Sigmoid colon (tissue), 7 donors: ENCODE results near the gene ZNF445. TPM values are rescaled to one million over a fixed set of nuclear protein-coding genes. Genes with fewer than 3 reads are reported as not detected.
"Not testable (repeated sequence)": the region's sequence is repeated elsewhere in the genome, so short reads cannot be mapped to it uniquely, and the experiment has no call there.

Experiments
- DNase-seq: peaks from one replicate; pipeline ENCODE4 v3.0.0-alpha.2; 2019
- H3K27ac ChIP-seq, 4 donors: fragments of 200-600 bp; sonication (generic); one replicate each; pipeline ENCODE4 v1.5.1; 2016 to 2019; ENCODE audit warnings: mild to moderate bottlenecking in 1 of 4
- H3K27me3 ChIP-seq, 3 donors: fragments of 200-600 bp; sonication (generic); one replicate each; pipeline ENCODE4 v1.5.1; 2019; ENCODE audit warnings: mild to moderate bottlenecking in 1 of 3
- H3K36me3 ChIP-seq, 4 donors: fragments of 200-600 bp; sonication (generic); one replicate each; pipeline ENCODE4 v1.5.1; 2016 to 2019
- H3K4me1 ChIP-seq, 4 donors: fragments of 200-600 bp; sonication (generic); one replicate each; pipeline ENCODE4 v1.5.1; 2017 to 2019
- H3K4me3 ChIP-seq, 4 donors: fragments of 200-600 bp; sonication (generic); one replicate each; pipeline ENCODE4 v1.5.1; 2017 to 2019; ENCODE audit warnings: mild to moderate bottlenecking in 2 of 4, moderate library complexity in 1 of 4
- H3K9me3 ChIP-seq, 4 donors: fragments of 200-600 bp in 3 of 4; sonication (generic) in 3 of 4; one replicate each; pipeline versions ENCODE4 v1.5.1 to v1.6.1; 2013 to 2019
- EP300 ChIP-seq, 4 donors: sonication (generic); formaldehyde crosslinking; IDR thresholded peaks; one replicate each; pipeline ENCODE4 v1.6.1; 2017; ENCODE audit warnings: antibody characterized with exemption in 4 of 4
- POLR2A ChIP-seq, 2 donors: fragments of 450-650 bp; IDR thresholded peaks; one replicate each; pipeline ENCODE4 v1.6.1; 2016; ENCODE audit warnings: antibody characterized with exemption in 2 of 2, mild to moderate bottlenecking in 2 of 2, moderate library complexity in 2 of 2
- POLR2AphosphoS5 ChIP-seq, 4 donors: sonication (generic); formaldehyde crosslinking; IDR thresholded peaks; one replicate each; pipeline ENCODE4 v1.6.1; 2017; ENCODE audit warnings: antibody characterized with exemption in 4 of 4
- WGBS, 2 donors: extraction: QIAGEN DNeasy Blood & Tissue Kit; methylation state at CpG; one replicate each; pipeline ENCODE4 v1.1.7; 2013; 5-methylcytosine and 5-hydroxymethylcytosine counted together
- intact Hi-C: fragments of 100-400 bp; cut with DNase I; formaldehyde crosslinking; loops from one replicate; pipeline ENCODE4 v1.15.1; 2023
- polyA plus RNA-seq, 3 donors: library from polyadenylated mRNA; stranded (reverse); fragments of 200-250 nt; gene quantifications; one replicate each; pipeline ENCODE4 v1.2.3, GENCODE V29; 2013
- total RNA-seq, 4 donors: library from RNA; depleted of rRNA; stranded (reverse); fragments of >200 nt; gene quantifications; one replicate each; pipeline ENCODE4 v1.1.0, GENCODE V29; 2016
- TF ChIP-seq, protein P1 (sequence below), 4 experiments: fragments of 450-650 bp in 3 of 4; fragments of 200-600 bp in 1 of 4; IDR thresholded peaks; one replicate each; pipeline ENCODE4 v1.5.1; 2016 to 2019; ENCODE audit warnings: antibody characterized with exemption in 4 of 4, mild to moderate bottlenecking in 3 of 4, moderate library complexity in 2 of 4
- donor health status: healthy with polysubstance abuse.
- donor health status: Bipolar disorder and iron deficiency.
- donor health status: healthy.

The ZNF445 gene
- total and polyA plus RNA-seq, 7 donors = 1.2 to 13.3 (median 7.1) TPM

DNA sequence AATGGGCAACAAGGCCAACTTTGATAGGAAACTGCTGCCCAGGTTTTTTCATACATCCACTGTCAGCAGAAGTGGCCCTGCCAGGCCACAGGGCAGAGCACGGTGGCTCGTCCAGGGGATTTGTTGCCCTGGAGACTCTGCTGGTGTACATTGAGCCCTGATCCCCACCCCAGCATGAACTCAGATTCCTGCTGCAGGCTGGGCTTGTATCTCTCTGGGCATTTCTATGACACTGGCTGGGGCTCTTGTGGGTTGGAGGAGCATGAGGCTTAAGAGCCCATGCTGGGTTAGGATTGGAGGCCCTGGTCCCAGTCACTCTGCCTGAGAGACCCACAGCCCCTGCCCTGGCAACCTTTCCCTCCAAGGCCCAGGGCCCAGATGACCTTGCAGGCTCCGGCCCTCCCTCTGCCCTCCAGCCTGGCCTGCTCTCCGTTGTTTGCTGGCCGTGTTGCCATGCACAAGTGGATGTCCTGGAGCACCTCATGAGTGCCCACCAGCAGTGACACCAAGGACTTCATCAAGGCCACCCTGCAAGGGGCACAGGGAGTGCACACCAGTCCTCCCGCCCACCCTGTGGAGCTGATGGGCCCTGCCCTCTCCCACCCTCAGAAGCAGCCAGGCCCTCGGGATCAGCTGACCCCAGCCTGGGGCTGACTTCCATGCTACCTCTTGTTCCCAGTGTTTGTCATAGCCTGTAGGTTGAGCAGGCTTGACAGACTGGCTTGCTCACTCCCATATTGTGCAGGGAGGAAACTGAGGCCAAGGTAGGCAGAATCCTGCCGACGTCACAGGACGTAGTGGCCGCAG is 58.2 kb downstream of the ZNF445 start:
- TF ChIP-seq EP300 (IDR thresholded peaks at IDR 0.05) (no peak), POLR2AphosphoS5 (IDR thresholded peaks at IDR 0.05) (no peak)
- intact Hi-C loops = no loop called here
- H3K36me3 ChIP-seq = no peaks in the 10 kb centered on the region
- no peaks in the 10 kb centered on the region for H3K4me1 ChIP-seq
- H3K4me3 ChIP-seq = no peak overlapping the region
- H3K27ac ChIP-seq = no peak overlapping the region
- H3K27me3 ChIP-seq = no peaks in the 10 kb centered on the region
- no peak for DNase-seq
- 78 to 86% methylated on average over 11 of the region's 11 CpGs for WGBS, 2 donors
- H3K9me3 ChIP-seq = no peaks in the 10 kb centered on the region

DNA sequence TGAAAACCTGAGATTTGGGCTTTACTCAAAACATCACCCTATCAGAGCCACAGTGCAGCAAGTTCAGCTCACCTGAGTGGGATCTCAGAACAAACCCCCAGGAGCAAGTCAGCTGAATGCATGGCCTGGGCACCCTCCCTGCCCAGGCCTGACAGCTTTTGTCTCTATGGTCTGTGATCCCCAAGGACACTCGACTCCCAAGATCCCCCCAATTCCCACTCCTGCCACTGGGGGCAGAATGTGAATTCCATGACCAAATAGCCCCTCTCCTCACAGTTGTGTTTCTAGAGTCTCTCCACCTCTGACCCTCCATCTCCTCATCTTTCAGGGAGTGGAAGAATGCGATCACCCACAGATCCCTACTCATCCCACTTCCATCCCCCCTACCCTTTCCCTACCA is 58.9 kb downstream of the ZNF445 start:
- no peak for DNase-seq
- WGBS, 2 donors = 79 to 88% methylated on average over 2 of the region's 2 CpGs
- intact Hi-C loops = no loop called here

DNA sequence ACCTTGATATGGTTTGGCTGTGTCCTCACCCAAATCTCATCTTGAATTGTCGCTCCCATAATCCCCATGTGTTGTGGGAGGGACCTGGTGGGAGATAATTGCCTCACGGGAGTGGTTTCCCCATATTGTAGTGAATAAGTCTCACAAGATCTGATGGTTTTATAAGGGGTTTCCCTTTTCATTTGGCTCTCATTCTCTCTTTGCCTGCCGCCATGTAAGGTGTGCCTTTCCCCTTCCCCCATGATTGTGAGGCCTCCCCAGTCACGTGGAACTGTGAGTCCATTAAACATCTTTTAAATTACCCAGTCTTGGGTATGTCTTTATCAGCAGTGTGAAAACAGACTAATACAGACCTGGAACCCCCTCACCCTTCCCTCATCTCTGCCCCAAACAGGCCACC is 59.4 kb downstream of the ZNF445 start:
- WGBS, 2 donors = 84 to 90% methylated on average over 4 of the region's 4 CpGs
- H3K36me3 ChIP-seq, H3K27me3 ChIP-seq, H3K4me3 ChIP-seq, H3K4me1 ChIP-seq, H3K9me3 ChIP-seq, intact Hi-C loops, DNase-seq, H3K27ac ChIP-seq: not testable (repeated sequence)

More for the DNA sequence above, 58.9 kb downstream of the ZNF445 start:
- no peak for TF ChIP-seq EP300 (IDR thresholded peaks at IDR 0.05)
- no peak for TF ChIP-seq POLR2AphosphoS5 (IDR thresholded peaks at IDR 0.05)
- no peak for TF ChIP-seq POLR2A (IDR thresholded peaks at IDR 0.05)
- TF ChIP-seq, protein P1, sequence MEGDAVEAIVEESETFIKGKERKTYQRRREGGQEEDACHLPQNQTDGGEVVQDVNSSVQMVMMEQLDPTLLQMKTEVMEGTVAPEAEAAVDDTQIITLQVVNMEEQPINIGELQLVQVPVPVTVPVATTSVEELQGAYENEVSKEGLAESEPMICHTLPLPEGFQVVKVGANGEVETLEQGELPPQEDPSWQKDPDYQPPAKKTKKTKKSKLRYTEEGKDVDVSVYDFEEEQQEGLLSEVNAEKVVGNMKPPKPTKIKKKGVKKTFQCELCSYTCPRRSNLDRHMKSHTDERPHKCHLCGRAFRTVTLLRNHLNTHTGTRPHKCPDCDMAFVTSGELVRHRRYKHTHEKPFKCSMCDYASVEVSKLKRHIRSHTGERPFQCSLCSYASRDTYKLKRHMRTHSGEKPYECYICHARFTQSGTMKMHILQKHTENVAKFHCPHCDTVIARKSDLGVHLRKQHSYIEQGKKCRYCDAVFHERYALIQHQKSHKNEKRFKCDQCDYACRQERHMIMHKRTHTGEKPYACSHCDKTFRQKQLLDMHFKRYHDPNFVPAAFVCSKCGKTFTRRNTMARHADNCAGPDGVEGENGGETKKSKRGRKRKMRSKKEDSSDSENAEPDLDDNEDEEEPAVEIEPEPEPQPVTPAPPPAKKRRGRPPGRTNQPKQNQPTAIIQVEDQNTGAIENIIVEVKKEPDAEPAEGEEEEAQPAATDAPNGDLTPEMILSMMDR (IDR thresholded peaks at IDR 0.05) = no peak
- Histone ChIP-seq H3K4me3 (no peak overlapping the region), H3K27me3 (no peaks in the 10 kb centered on the region), H3K36me3 (no peaks in the 10 kb centered on the region), H3K4me1 (no peaks in the 10 kb centered on the region), H3K27ac (no peak overlapping the region), H3K9me3 (no peaks in the 10 kb centered on the region)

DNA sequence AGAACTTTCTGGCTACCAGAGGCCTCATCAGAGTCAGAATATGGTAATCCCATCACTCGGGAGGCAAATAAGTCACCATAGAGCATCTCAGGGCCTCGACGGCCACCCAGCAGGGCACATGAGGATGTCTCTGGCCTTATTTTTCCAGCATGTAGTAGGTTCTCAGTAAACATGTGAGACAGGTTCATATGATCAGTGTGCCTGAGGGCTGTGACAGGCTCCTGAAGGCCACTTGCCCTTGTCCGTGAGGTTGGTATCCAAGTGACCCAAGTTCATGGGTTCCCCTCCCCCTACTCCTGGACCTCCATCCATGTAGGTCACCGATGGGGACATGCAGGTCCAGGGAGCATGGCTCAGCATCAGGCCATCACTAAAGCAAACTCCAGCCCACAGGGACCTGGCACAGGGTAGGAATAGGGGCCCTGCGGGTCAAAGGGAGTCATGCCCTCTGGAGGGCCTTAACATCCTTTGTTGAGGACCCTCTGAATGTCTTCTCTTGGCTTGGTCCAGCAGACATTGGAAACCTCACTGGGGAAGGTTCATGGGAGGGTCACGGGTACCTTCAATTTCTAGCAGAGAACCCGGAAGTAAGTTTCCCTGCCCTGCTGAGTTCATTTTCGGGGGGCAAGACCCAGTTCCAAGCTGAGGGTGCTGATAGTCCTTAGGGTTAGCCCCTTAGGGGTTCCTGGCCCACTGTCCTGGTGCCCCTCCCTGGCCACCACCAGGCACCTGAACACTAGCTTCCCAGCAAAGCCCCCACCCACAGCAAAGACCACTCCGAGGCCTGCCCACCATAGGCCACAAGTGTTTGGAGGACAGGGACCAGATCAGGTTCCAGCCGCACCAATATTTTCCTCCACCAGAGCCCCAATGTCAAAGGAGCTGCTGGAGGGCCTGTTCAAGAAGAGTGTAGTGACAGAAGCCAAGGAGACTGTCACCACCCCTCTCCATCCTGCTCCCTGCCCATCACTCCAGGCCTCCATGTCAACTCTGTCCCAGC is 61.1 kb downstream of the ZNF445 start:
- Histone ChIP-seq H3K36me3 (no peaks in the 10 kb centered on the region), H3K27ac (no peak overlapping the region), H3K4me3 (no peak overlapping the region), H3K27me3 (no peaks in the 10 kb centered on the region), H3K9me3 (no peaks in the 10 kb centered on the region), H3K4me1 (no peaks in the 10 kb centered on the region)
- TF ChIP-seq POLR2A (IDR thresholded peaks at IDR 0.05) = no peak
- no peak for TF ChIP-seq EP300 (IDR thresholded peaks at IDR 0.05)
- TF ChIP-seq POLR2AphosphoS5 (IDR thresholded peaks at IDR 0.05) = no peak
- TF ChIP-seq, protein P1 (IDR thresholded peaks at IDR 0.05) = no peak
- 93% methylated on average over 11 of the region's 11 CpGs for WGBS, 2 donors
- intact Hi-C loops = no loop called here
- no peak for DNase-seq

DNA sequence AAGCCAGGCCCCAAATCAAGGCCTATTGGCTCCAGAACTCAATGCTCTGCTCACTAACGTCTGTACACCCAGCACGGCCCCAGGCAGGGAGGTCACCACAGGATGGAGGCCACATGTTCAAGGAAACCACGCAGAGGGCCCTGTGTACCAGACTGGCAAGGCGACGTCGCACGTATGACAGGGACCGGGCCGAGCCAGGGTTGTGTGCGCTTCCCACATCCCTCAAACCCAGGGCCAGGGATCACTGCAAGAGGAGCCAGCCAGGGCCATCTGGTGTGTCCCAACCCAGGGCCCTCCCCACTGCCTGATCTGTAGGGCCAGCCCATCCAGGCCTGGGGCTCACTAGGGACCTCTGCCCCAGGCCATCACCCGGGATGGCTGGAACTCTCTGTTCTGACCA is 62.0 kb downstream of the ZNF445 start:
- DNase-seq = no peak
- Histone ChIP-seq H3K36me3 (no peaks in the 10 kb centered on the region), H3K4me3 (no peak overlapping the region), H3K9me3 (no peaks in the 10 kb centered on the region), H3K27me3 (no peaks in the 10 kb centered on the region), H3K27ac (no peak overlapping the region), H3K4me1 (no peaks in the 10 kb centered on the region)
- WGBS, 2 donors = 94% methylated on average over 11 of the region's 11 CpGs
- intact Hi-C loops = no loop called here
- TF ChIP-seq POLR2A (IDR thresholded peaks at IDR 0.05) = no peak
- TF ChIP-seq, protein P1 (IDR thresholded peaks at IDR 0.05) = no peak
- no peak for TF ChIP-seq POLR2AphosphoS5 (IDR thresholded peaks at IDR 0.05)
- no peak for TF ChIP-seq EP300 (IDR thresholded peaks at IDR 0.05)
